ENCODE results near the gene LLPH.

Gene LLPH

GRCh38 chr12:66141299-66141698, 10.7 kb upstream of the LLPH start:
- DNase-seq, result no peak

GRCh38 chr12:66140731-66141130, 10.2 kb upstream of the LLPH start:
- DNase-seq, result no peak

- no peak for DNase-seq
These were observed 8.8 kb upstream of the LLPH start for GRCh38 chr12:66139328-66139727.

- DNase-seq, result no peak
These were observed 7.4 kb upstream of the LLPH start for GRCh38 chr12:66137937-66138336.

- no peak for DNase-seq
These were observed 1.9 kb upstream of the LLPH start for GRCh38 chr12:66132408-66132807.

GRCh38 chr12:66131067-66131688, 628 bp upstream of the LLPH start:
- no peak for DNase-seq

GRCh38 chr12:66129934-66130266, 650 bp downstream of the LLPH start:
- DNase-seq, result no peak

GRCh38 chr12:66127650-66128049, 2.9 kb downstream of the LLPH start:
- no peak for DNase-seq

GRCh38 chr12:66120477-66120876, 10.1 kb downstream of the LLPH start:
- no peak for DNase-seq

- DNase-seq, result no peak
These were observed 10.7 kb downstream of the LLPH start for GRCh38 chr12:66119870-66120241.

- no peak for DNase-seq
These were observed 11.2 kb downstream of the LLPH start for GRCh38 chr12:66119229-66119869.

- DNase-seq, result no peak
These were observed 12.2 kb downstream of the LLPH start for GRCh38 chr12:66118240-66118891.

- no peak for DNase-seq
These were observed 13.3 kb downstream of the LLPH start for GRCh38 chr12:66117242-66117641.

- no peak for DNase-seq
These were observed 15.4 kb downstream of the LLPH start for GRCh38 chr12:66115071-66115600.

GRCh38 chr12:66113471-66113870, 17.1 kb downstream of the LLPH start:
- DNase-seq, result no peak

GRCh38 chr12:66111605-66112004, 18.9 kb downstream of the LLPH start:
- no peak for DNase-seq

GRCh38 chr12:66109056-66109455, 21.5 kb downstream of the LLPH start:
- DNase-seq, result no peak

- DNase-seq, result no peak
These were observed 22.2 kb downstream of the LLPH start for GRCh38 chr12:66108386-66108785.

- DNase-seq, result peak; percentile 21
These were observed 23.1 kb downstream of the LLPH start for GRCh38 chr12:66107451-66107915.

- no peak for DNase-seq
These were observed 27.3 kb downstream of the LLPH start for GRCh38 chr12:66103016-66103913.

GRCh38 chr12:66092559-66093269, 37.8 kb downstream of the LLPH start:
- DNase-seq, result no peak

GRCh38 chr12:66090157-66090556, 40.4 kb downstream of the LLPH start:
- DNase-seq, result no peak
